Endothelial cell of umbilical vein (primary cell): ENCODE results near the gene ZNF398.

ENCODE experiments used
- EZH2 ChIP-seq: IDR thresholded peaks from 2 replicates; pipeline ENCODE4 v1.6.1; 2012; ENCODE audit warnings: borderline replicate concordance, low read depth, mild to moderate bottlenecking, moderate library complexity, low read length, inconsistent platforms; ENCODE audit not compliant: severe bottlenecking
- JUN ChIP-seq: IDR thresholded peaks from 2 replicates; pipeline ENCODE4 v1.6.1; 2011; ENCODE audit warnings: borderline replicate concordance, low read depth; ENCODE audit not compliant: insufficient read length, insufficient read depth
- POLR2A ChIP-seq: IDR thresholded peaks from 2 replicates; pipeline ENCODE4 v1.6.1; 2012; ENCODE audit warnings: low read depth, mild to moderate bottlenecking, control low read depth, low read length
- TF ChIP-seq, protein P1 (sequence below), 2 donors: IDR thresholded peaks; 1 replicate in 1 of 2; 2 replicates in 1 of 2; pipeline ENCODE4 v1.5.1; 2011; ENCODE audit warnings: low read length in 2 of 2, mild to moderate bottlenecking in 2 of 2, moderate library complexity in 2 of 2, control low read depth in 1 of 2, inconsistent platforms in 1 of 2, low read depth in 1 of 2; ENCODE audit not compliant: insufficient read depth in 1 of 2; ENCODE audit errors: extremely low read depth in 1 of 2

DNA sequence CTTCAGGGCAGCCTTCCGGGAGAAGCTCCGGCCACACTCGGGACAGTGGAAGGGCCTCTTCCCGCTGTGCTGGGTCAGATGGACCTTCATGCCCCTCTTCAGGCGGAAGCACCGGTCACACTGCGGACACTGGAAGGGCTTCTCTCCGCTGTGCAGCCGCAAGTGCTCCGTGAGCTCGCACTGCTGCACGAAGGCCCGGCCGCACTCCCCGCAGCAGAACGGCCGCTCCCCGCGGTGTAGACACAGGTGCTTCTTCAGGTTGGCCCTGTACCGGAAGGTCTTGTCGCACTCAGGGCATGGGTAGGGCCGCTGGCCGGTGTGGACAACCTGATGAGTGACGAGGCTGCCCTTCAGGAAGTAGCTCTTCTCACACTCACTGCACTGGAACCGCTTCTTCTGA, 42.5 kb upstream of the ZNF398 start:
- TF ChIP-seq, protein P1, sequence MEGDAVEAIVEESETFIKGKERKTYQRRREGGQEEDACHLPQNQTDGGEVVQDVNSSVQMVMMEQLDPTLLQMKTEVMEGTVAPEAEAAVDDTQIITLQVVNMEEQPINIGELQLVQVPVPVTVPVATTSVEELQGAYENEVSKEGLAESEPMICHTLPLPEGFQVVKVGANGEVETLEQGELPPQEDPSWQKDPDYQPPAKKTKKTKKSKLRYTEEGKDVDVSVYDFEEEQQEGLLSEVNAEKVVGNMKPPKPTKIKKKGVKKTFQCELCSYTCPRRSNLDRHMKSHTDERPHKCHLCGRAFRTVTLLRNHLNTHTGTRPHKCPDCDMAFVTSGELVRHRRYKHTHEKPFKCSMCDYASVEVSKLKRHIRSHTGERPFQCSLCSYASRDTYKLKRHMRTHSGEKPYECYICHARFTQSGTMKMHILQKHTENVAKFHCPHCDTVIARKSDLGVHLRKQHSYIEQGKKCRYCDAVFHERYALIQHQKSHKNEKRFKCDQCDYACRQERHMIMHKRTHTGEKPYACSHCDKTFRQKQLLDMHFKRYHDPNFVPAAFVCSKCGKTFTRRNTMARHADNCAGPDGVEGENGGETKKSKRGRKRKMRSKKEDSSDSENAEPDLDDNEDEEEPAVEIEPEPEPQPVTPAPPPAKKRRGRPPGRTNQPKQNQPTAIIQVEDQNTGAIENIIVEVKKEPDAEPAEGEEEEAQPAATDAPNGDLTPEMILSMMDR (IDR thresholded peaks at IDR 0.05; ENCODE audit: extremely low read depth in 1 of 2, insufficient read depth in 1 of 2, low read depth in 1 of 2, low read length in 2 of 2) = no peak
- TF ChIP-seq POLR2A (no peak), JUN (no peak), EZH2 (no peak)
